NB4 (cell line): ENCODE measurements around the gene PGGT1B.
A peak's percentile ranks its signal among the peaks of the same experiment; 100 is the strongest.

Experiments used
- DNase-seq: peaks from one replicate; pipeline ENCODE4 v3.0.0; 2010; ENCODE audit warnings: low read depth
- H3K4me3 ChIP-seq: one replicate; pipeline ENCODE4 v1.5.1; 2011; ENCODE audit warnings: mild to moderate bottlenecking, low read depth, low read length, moderate library complexity
- CTCF ChIP-seq: IDR thresholded peaks from one replicate; pipeline ENCODE4 v1.5.1; 2012; ENCODE audit warnings: low read depth, low read length
- MYC ChIP-seq: IDR thresholded peaks from 2 replicates; pipeline ENCODE4 v1.6.1; 2011; ENCODE audit warnings: low read depth, low read length
- POLR2A ChIP-seq: IDR thresholded peaks from 2 replicates; pipeline ENCODE4 v1.6.1; 2011; ENCODE audit warnings: mild to moderate bottlenecking; ENCODE audit not compliant: insufficient read length; ENCODE audit errors: extremely low read depth
- TF ChIP-seq, protein P1 (sequence below): IDR thresholded peaks from 2 replicates; pipeline ENCODE4 v1.6.1; 2011; ENCODE audit warnings: low read depth, low read length

PGGT1B gene

DNA sequence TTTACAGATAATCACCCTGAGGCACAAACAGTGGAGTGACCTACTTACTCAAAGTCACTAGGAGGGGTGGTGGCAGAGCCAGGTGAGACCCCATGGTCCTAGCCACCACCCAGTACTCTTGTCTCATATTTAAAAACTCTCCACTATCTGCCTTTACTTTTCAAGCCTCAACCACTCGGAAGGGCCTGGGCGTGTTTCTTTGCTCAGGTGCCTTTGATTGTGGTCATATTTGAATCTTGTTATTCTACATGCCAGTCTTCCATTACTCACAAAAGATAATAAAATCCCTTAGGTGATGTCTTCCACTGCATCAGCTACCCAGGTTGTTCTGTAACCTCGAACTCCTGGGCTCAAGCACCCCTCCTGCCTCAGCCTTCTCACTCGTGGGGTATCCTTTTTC is 72.3 kb downstream of the PGGT1B start:
- TF ChIP-seq POLR2A (no peak), CTCF (no peak), MYC (no peak)
- TF ChIP-seq, protein P1, sequence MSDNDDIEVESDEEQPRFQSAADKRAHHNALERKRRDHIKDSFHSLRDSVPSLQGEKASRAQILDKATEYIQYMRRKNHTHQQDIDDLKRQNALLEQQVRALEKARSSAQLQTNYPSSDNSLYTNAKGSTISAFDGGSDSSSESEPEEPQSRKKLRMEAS: no peak
- no peak for DNase-seq
- H3K4me3 ChIP-seq: no peak overlapping the region

GRCh38 chr5:115189866-115190265 is 72.8 kb downstream of the PGGT1B start:
- no peak overlapping the region for H3K4me3 ChIP-seq

DNA sequence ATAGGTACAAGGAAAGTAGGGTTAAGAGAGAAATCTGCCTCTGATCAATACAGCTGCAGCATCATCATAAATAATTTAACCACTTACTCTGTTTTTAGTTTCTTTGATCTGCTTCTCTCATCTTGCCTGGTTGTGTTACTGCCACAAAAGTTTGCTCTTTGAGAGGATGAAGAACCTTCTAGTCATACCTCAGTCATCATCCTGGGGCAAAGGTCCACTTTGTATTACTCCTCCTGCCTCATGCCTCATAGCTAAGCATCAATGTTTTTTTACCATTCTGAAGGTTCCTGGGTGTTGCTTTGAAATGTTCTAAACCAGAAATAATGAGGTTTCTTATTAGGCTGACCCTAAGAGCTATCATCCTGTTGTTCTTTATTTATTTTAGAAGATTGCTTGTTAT is 75.9 kb downstream of the PGGT1B start:
- TF ChIP-seq, protein P1: no peak
- TF ChIP-seq MYC (no peak), CTCF (no peak), POLR2A (no peak)
- no peak overlapping the region for H3K4me3 ChIP-seq
- no peak for DNase-seq

More at GRCh38 chr5:115189866-115190265, 72.8 kb downstream of the PGGT1B start:
- DNase-seq: no peak
- TF ChIP-seq, protein P1: no peak
- TF ChIP-seq CTCF: no peak
- no peak for TF ChIP-seq POLR2A
- TF ChIP-seq MYC: no peak

DNA sequence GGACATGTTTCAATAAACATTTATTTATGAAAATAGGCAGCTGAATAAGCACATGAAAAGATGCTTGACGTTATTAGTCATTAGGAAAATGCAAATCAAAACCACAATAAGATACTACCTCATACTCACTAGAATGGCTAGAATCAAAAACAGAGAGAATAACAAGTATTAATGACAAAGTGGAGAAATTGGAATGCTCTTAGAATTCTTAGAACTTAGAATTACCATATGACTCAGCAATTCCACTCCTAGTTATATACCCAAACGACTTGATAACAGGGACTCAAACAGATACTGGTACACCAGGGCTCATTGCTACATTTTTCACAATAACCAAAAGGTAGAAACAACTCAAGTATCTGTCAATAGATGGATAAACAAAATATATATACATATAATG is 77.9 kb downstream of the PGGT1B start:
- no peak for DNase-seq

GRCh38 chr5:115181757-115182156 is 80.9 kb downstream of the PGGT1B start:
- TF ChIP-seq CTCF: no peak
- TF ChIP-seq MYC: no peak
- TF ChIP-seq, protein P1: no peak
- TF ChIP-seq POLR2A: no peak
- DNase-seq: peak; percentile 22
- H3K4me3 ChIP-seq: no peak overlapping the region

More for the DNA sequence above, 77.9 kb downstream of the PGGT1B start:
- TF ChIP-seq CTCF (no peak), MYC (no peak), POLR2A (no peak)
- TF ChIP-seq, protein P1: no peak
- H3K4me3 ChIP-seq: no peak overlapping the region

GRCh38 chr5:115180165-115180709 is 82.4 kb downstream of the PGGT1B start:
- DNase-seq: peak; percentile 79
- 0 out of 2 replicates have a peak, but pooled peaks have one; percentile 27 for TF ChIP-seq MYC
- no peak for TF ChIP-seq POLR2A
- TF ChIP-seq, protein P1: 0 out of 2 replicates have a peak, but pooled peaks have one; percentile 18
- TF ChIP-seq CTCF: no peak
- peak overlapping the region; percentile 59 for H3K4me3 ChIP-seq
